Lung (tissue), 12 donors: Measurements from ENCODE around the gene MELK. TPM values are rescaled to one million over a fixed set of nuclear protein-coding genes. Genes with fewer than 3 reads are reported as not detected.

Experiments
- ATAC-seq: fragments of 200-7000 bp; cut with Tn5 transposase; one replicate; pipeline ENCODE4 v1.9.1; 2020; ENCODE audit warnings: moderate number of reproducible peaks; ENCODE audit not compliant: insufficient read depth, low FRiP score
- DNase-seq, 3 donors: peaks; one replicate each; pipeline ENCODE4 v3.0.0-alpha.2; 2013 to 2017
- H3K27ac ChIP-seq, 2 donors: one replicate each; pipeline ENCODE4 v1.5.1; 2013; ENCODE audit warnings: mild to moderate bottlenecking in 2 of 2, moderate library complexity in 2 of 2, control low read depth in 1 of 2, inconsistent platforms in 1 of 2, low read depth in 1 of 2, low read length in 1 of 2
- H3K27me3 ChIP-seq, 3 donors: one replicate each; pipeline ENCODE4 v1.5.1; 2013; ENCODE audit warnings: low read length in 2 of 3; ENCODE audit not compliant: control insufficient read depth in 3 of 3, insufficient read depth in 3 of 3
- H3K36me3 ChIP-seq, 4 donors: one replicate each; pipeline ENCODE4 v1.5.1; 2013; ENCODE audit warnings: low read length in 4 of 4, mild to moderate bottlenecking in 1 of 4, moderate library complexity in 1 of 4; ENCODE audit not compliant: control insufficient read depth in 4 of 4, insufficient read depth in 4 of 4
- H3K4me1 ChIP-seq, 5 donors: one replicate each; pipeline ENCODE4 v1.5.1; 2013; ENCODE audit warnings: low read length in 5 of 5, mild to moderate bottlenecking in 2 of 5, moderate library complexity in 1 of 5; ENCODE audit not compliant: control insufficient read depth in 5 of 5, insufficient read depth in 5 of 5
- H3K4me3 ChIP-seq: one replicate; pipeline ENCODE4 v1.5.1; 2013; ENCODE audit warnings: mild to moderate bottlenecking, control low read depth, moderate library complexity
- H3K9ac ChIP-seq, 2 donors: one replicate each; pipeline ENCODE4 v1.5.1; 2013; ENCODE audit warnings: low read length in 2 of 2, control low read depth in 1 of 2; ENCODE audit not compliant: insufficient read depth in 1 of 2
- H3K9me3 ChIP-seq, 4 donors: one replicate each; pipeline ENCODE4 v1.5.1; 2013; ENCODE audit warnings: low read length in 3 of 4, mild to moderate bottlenecking in 1 of 4, moderate library complexity in 1 of 4; ENCODE audit not compliant: control insufficient read depth in 4 of 4, insufficient read depth in 3 of 4
- WGBS, 2 donors: extraction: QIAGEN DNeasy Blood & Tissue Kit; methylation state at CpG; one replicate each; pipeline ENCODE4 v1.1.7; 2013; 5-methylcytosine and 5-hydroxymethylcytosine counted together
- polyA plus RNA-seq, 2 donors: library from polyadenylated mRNA; stranded (reverse); fragments of 200-250 nt; gene quantifications; one replicate each; pipeline ENCODE4 v1.2.1, GENCODE V29; 2013
- total RNA-seq, 2 donors: library from RNA; depleted of rRNA in 1 of 2; stranded (reverse); fragments of >200 nt in 1 of 2; gene quantifications; one replicate each; pipeline ENCODE4 v1.2.1, GENCODE V29; 2014 to 2021
- TF ChIP-seq, protein P1 (sequence below): IDR thresholded peaks from 2 replicates; pipeline ENCODE4 v1.5.1; 2012; ENCODE audit warnings: mild to moderate bottlenecking; ENCODE audit errors: control extremely low read depth, extremely low read depth
- donor health status: control.
- donor health status: control.
- donor health status: Bipolar disorder and iron deficiency.
- donor health status: healthy.
- donor health status: DM: yes; HTN: yes; CAD: no.

The MELK gene
- total and polyA plus RNA-seq, 4 donors = 0.88 to 3.5 (median 1.5) TPM

DNA sequence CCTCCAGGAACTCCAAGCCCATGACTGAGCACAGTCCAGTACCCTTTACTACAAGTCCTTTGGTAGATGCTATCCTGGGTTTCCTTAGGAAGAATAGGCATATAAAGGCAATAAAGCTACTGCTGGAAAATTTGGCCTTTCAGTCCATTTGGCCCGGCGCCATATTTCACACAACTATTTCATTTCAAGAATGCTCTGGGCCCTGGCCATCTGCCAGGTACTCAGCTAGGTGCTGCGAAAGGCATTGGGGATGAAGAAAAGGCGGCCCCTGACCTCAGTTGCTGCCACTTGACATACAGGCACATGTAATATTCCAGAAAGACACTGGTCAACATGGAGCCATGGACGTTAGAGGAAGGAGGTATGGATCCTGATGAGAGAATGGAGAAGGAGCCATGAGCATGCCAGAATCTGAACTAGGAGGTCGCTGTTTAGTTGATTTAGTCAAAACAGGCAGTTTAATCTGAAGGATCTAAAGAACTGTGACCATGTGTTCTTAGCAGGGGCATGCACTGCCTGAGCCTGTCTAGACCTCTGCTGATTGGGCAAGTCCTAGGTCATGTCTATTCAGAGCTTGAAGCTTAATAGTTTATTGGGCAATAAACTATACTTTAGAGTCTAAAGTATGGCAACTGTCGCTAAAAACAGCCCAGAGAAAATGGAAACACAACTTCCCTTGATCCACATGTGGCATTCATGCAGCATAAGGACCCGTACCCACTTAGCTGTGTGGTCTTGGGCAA, 149.3 kb downstream of the MELK start:
- 66 to 81% methylated on average over 8 of the region's 8 CpGs for WGBS, 2 donors
- Histone ChIP-seq H3K9me3 (no peaks in the 10 kb centered on the region), H3K36me3 (no peaks in the 10 kb centered on the region), H3K4me3 (no peak overlapping the region), H3K4me1 (no peaks in the 10 kb centered on the region), H3K27me3 (no peaks in the 10 kb centered on the region), H3K9ac (no peak overlapping the region), H3K27ac (no peak overlapping the region)
- TF ChIP-seq, protein P1, sequence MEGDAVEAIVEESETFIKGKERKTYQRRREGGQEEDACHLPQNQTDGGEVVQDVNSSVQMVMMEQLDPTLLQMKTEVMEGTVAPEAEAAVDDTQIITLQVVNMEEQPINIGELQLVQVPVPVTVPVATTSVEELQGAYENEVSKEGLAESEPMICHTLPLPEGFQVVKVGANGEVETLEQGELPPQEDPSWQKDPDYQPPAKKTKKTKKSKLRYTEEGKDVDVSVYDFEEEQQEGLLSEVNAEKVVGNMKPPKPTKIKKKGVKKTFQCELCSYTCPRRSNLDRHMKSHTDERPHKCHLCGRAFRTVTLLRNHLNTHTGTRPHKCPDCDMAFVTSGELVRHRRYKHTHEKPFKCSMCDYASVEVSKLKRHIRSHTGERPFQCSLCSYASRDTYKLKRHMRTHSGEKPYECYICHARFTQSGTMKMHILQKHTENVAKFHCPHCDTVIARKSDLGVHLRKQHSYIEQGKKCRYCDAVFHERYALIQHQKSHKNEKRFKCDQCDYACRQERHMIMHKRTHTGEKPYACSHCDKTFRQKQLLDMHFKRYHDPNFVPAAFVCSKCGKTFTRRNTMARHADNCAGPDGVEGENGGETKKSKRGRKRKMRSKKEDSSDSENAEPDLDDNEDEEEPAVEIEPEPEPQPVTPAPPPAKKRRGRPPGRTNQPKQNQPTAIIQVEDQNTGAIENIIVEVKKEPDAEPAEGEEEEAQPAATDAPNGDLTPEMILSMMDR = no peak
- peak; percentile 54 to 67 (median 61) for DNase-seq
- ATAC-seq = no peak

DNA sequence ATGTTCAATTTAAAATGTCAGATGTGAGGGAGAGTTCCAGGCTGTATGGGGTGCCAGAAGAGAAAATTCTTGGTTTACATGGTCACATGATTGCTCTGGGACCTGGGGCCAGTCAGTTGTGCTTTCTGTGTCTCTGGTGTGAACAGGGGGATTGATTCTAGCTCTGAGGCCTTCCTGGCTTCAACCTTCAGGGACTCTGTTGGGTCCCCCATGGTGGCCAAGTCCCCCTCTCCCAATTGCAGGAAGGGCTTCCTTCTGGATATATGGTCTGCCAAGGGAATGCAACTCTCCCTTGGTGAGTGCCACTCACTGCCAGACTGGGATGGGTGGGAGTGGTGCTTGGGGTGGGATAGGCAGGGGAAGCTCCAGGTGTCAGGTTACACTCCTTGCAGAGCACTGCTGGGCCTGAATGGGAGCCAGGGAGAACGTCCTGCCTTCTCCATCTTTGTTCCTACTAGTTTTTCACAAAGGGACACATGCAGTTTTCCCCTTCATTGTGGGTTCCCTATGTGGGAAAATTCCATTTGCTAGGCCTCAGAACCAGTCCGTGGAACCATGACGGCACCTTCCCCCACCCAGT, 153.2 kb downstream of the MELK start:
- Histone ChIP-seq H3K36me3 (no peaks in the 10 kb centered on the region), H3K27ac (no peak overlapping the region), H3K4me3 (no peak overlapping the region), H3K9ac (no peak overlapping the region), H3K9me3 (peaks cover 0 to 2% (median 0%) of the 10 kb centered on the region in 4 donors), H3K27me3 (no peaks in the 10 kb centered on the region), H3K4me1 (no peaks in the 10 kb centered on the region)
- TF ChIP-seq, protein P1 = no peak
- 49 to 71% methylated on average over 3 of the region's 3 CpGs for WGBS, 2 donors
- peak in 1 of 3 donors; percentile 7 for DNase-seq
- no peak for ATAC-seq

Other genes starting within 250 kb of the MELK start
- gene RNF38, start 172.6 kb upstream of the MELK start, total RNA-seq = 10 to 100 TPM; 36.9 to 41.0 TPM
- gene RNF38, start 172.6 kb upstream of the MELK start, polyA plus RNA-seq = 10 to 100 TPM in 1 of 2 donors, 1 to 10 TPM in 1; 7.6 to 14.2 TPM